Calu3 (cell line): ENCODE data around the gene IGF1R. TPM values are rescaled to one million over a fixed set of nuclear protein-coding genes. Genes with fewer than 3 reads are reported as not detected.

ENCODE experiments used
- BruUV-seq: library from RNA; stranded (reverse); fragments of 400-500 nt; replicated peaks from 2 replicates; lab custom pipeline; 2021; lab: Mats Ljungman, UMichigan
- CTCF ChIA-PET: fragments of 300-600 bp; sonication (Branson Sonifier 250); formaldehyde crosslinking; loops from one replicate; lab custom pipeline; 2022; ENCODE audit warnings: antibody characterized with exemption; lab: Charles Lee
- DNase-seq: peaks from one replicate; pipeline ENCODE4 v3.0.0; 2022
- H3K27ac Mint-ChIP-seq: one replicate; pipeline ENCODE4 v1.8.0; 2022; ENCODE audit warnings: mixed read lengths; ENCODE audit not compliant: unreplicated experiment
- H3K27me3 Mint-ChIP-seq: one replicate; pipeline ENCODE4 v1.8.0; 2022; ENCODE audit warnings: mixed read lengths; ENCODE audit not compliant: unreplicated experiment
- H3K36me3 Mint-ChIP-seq: one replicate; pipeline ENCODE4 v1.8.0; 2022; ENCODE audit warnings: mild to moderate bottlenecking, moderate library complexity, mixed read lengths; ENCODE audit not compliant: insufficient read depth, unreplicated experiment
- H3K4me1 Mint-ChIP-seq: one replicate; pipeline ENCODE4 v1.8.0; 2022; ENCODE audit warnings: mild to moderate bottlenecking, low read depth, mixed read lengths; ENCODE audit not compliant: unreplicated experiment
- H3K4me3 Mint-ChIP-seq: one replicate; pipeline ENCODE4 v1.8.0; 2022; ENCODE audit warnings: mild to moderate bottlenecking, low read depth, moderate library complexity, mixed read lengths; ENCODE audit not compliant: unreplicated experiment
- H3K9me3 Mint-ChIP-seq: one replicate; pipeline ENCODE4 v1.8.0; 2022; ENCODE audit warnings: low read depth, mixed read lengths; ENCODE audit not compliant: unreplicated experiment
- CTCF ChIP-seq: fragments of 200-600 bp; IDR thresholded peaks from one replicate; pipeline ENCODE4 v1.8.0; 2022; ENCODE audit warnings: antibody characterized with exemption; ENCODE audit not compliant: unreplicated experiment
- intact Hi-C: fragments of 100-400 bp; cut with micrococcal nuclease; formaldehyde crosslinking; loops from one replicate; pipeline ENCODE4 v1.10.0; 2022; ENCODE audit not compliant: unreplicated experiment
- microRNA-seq: library from miRNA; unstranded; fragments of <30 nt; microRNA quantifications from one replicate; pipeline ENCODE4 v1.2.0, GENCODE V29; 2022
- total RNA-seq: library from RNA; stranded (reverse); gene quantifications from 2 replicates; pipeline ENCODE4 v1.2.3, GENCODE V29; 2022

IGF1R gene
- total RNA-seq, 1 experiment from 2014 or later = 73.9 TPM

DNA sequence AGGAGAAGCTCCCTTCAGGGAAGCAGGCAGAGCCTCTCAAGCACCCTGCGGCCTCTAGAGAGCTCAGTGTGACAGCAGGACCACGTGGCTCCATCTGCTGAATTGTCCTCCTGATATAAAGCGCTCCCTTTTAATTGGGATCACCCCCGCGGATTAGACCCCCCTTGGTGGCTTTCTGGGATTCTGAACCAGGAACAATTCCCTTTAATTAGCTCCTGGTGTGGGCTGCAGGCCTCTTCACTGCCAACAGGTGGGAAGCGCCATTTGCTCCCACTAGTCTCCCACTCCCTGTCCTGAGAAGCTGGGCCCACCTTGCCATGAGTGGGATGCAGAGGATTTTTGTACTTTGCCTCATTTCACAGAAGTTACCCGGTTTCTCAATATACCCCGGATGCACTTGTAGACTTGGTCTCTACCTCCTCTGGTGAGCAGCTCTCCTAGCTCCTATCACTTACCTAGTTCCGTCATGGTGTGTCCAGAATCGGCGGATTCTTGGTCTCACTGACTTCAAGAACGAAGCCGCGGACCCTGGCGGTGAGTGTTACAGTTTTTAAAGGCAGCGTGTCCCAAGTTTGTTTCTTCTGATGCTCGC, 358.7 kb downstream of the IGF1R start:
- no TSS peak for BruUV-seq
- Mint-ChIP-seq H3K4me3 (no peak overlapping the region), H3K27ac (no peak overlapping the region), H3K9me3 (peaks cover 2% of the 10 kb centered on the region), H3K36me3 (no peaks in the 10 kb centered on the region), H3K4me1 (no peaks in the 10 kb centered on the region), H3K27me3 (no peaks in the 10 kb centered on the region)
- CTCF ChIA-PET = no interaction called here
- DNase-seq = no peak
- intact Hi-C loops = no loop called here
- no peak for TF ChIP-seq CTCF

DNA sequence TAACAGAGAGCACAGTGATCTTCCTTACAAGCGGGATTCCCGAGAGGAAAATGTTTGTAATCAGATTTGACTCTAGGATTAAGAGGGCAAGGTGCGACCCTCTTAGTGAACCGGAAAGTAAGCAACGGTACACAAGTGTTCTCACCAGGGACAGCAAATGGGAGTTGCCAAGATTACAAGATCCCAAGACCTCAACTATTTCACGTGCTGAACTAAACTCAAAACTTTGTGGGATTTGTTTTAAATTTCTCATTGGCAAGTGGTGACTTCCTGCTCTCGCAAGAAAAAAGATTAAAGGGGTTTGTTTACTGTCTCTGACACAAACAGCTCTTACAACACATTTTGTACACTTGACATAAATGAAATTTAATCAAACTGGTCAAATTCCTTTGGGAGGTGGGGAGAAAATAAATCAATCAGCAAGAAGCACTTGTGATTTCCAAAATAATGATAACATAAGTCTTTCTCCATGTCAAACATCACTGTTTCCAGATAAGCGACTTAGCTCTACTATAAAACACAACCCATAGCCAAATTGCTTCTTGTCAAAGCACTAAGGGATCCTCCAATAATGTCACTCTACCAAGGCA, 361.5 kb downstream of the IGF1R start:
- Mint-ChIP-seq H3K27me3 (no peaks in the 10 kb centered on the region), H3K4me1 (no peaks in the 10 kb centered on the region), H3K27ac (no peak overlapping the region), H3K4me3 (no peak overlapping the region), H3K9me3 (peaks cover 2% of the 10 kb centered on the region), H3K36me3 (peaks cover 9% of the 10 kb centered on the region)
- intact Hi-C loops = no loop called here
- CTCF ChIA-PET = no interaction called here
- no TSS peak for BruUV-seq
- no peak for TF ChIP-seq CTCF
- no peak for DNase-seq

DNA sequence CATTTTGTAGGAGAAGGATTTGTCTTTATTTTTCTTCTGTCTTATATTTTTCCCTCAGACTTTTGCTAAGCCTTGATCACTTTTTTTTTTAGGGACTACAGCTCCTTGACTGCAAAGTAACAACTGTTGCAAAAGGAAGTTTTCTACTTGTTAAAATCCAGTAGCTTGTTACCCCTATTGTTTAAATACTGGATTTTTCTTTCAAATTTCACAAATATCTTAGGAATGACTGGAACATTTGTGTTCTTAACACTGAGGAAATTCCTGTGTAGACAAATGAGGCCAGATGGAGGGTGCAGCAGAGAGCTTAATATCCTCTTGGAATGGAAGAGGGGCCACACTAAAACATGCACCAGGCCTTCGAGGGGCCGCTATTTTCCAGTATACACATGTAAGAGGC, 362.4 kb downstream of the IGF1R start:
- intact Hi-C loops = no loop called here
- Mint-ChIP-seq H3K36me3 (peaks cover 12% of the 10 kb centered on the region), H3K27me3 (no peaks in the 10 kb centered on the region), H3K4me1 (no peaks in the 10 kb centered on the region), H3K27ac (no peak overlapping the region), H3K9me3 (peaks cover 2% of the 10 kb centered on the region), H3K4me3 (no peak overlapping the region)
- no TSS peak for BruUV-seq
- no peak for TF ChIP-seq CTCF
- CTCF ChIA-PET = interaction anchor here (0.7 kb wide), 1 partner anchor 1007 kb away, joined by 3 read pairs; no protein-coding TSS in a partner anchor
- DNase-seq = no peak

Small RNA genes lying within 50 kb of the gene (microRNA-seq; reads per million reads assigned to microRNA genes)
- 1.8 reads per million for gene MIR4714
